SK-MEL-5 (cell line): Measurements from ENCODE around the gene UBQLN4. TPM values are rescaled to one million over a fixed set of nuclear protein-coding genes. Genes with fewer than 3 reads are reported as not detected.

ENCODE experiments used
- DNase-seq: peaks from one replicate; pipeline ENCODE4 v3.0.0-alpha.2; 2016; ENCODE audit warnings: low read depth, low spot score
- in situ Hi-C: cut with HindIII; loops from 2 replicates; pipeline ENCODE4 v1.10.0; 2016; ENCODE audit warnings: low sequenced_read_pairs, high pct_unique_total_duplicates, low pct_unique_long_range_greater_than_20kb
- polyA plus RNA-seq, 2 experiments: library from polyadenylated mRNA; depleted of rRNA; stranded (reverse); fragments of >200 nt; gene quantifications; 2 replicates each; pipeline ENCODE4 v1.2.3, GENCODE V29; 2015
- total RNA-seq: library from RNA; depleted of rRNA; stranded (reverse); fragments of >200 nt; shearing (Covaris generic); gene quantifications from 2 replicates; pipeline ENCODE4 v1.2.3, GENCODE V29; 2014; rRNA removed

The UBQLN4 gene
- total RNA-seq, result 22.7 and 23.3 TPM in 2 replicates
- 36.2 and 43.5 TPM in 2 replicates for polyA plus RNA-seq (2015; cell fraction: cytosol; rRNA removed)
- 56.4 and 56.5 TPM in 2 replicates for polyA plus RNA-seq (2015; cell fraction: nucleus; rRNA removed)

DNA sequence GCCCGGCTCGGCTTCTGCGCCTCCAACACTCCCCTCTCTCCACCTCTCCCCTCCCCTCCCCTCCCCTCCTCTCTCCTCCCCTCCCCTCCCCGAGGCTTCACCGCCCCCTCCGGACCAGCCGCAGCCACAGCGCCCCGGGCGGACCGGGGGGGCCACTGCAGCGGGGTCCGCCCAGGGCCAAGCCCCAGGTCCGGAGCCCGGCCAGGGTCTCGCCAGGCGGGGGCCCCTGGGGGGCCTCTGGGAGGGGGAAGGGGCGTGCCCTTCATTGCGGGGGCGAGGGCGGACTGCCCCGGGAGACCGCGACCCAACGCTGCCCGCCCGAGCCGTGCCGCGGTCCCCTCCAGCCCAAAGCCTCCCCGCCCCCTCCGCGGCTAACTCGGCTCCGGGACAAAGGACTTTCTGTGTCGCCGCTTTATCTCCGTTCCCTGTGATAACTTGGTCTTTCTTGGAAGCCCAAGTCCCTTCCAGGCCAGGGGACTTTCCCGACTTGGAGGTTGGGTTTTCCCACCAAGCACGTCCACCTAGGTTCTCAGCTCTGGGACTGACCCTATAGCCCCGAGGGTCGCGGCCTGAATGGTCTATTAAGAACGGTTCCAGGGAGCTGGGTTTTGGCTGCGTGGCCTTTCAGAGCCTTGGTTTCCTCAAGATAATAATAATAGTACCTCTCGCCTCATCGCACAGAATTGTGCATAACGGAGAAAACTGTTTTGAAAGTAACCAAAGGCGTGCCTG is at the start of gene UBQLN4:
Gene UBQLN4, minus strand, starts transcription at position 31 of the 732 bp plus-strand sequence. CDS start 97 bp downstream, outside the sequence.
- peak; percentile 78 for DNase-seq
- in situ Hi-C loops, result no loop called here

GRCh38 chr1:156102633-156103511 is 49.3 kb upstream of the UBQLN4 start:
- DNase-seq, result no peak

DNA sequence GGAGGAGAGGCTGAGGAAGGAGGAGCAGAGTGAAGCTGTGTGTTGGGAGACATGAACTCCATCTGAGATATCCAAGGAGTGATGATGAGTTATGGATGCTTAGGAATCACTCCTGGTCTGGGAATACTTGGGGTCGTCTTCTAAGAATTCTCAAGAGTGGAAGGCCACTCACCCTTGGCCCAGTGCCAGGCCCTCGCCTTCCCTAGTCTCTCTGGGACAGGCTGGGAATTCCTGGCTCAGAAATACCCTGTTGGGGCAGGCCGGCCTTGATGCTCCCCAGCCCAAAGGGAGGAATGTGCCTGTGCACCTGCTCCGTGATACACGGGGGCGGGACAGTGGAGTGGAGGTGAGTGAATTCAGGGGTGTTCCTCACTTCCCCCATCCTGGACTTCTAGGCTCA is 48.3 kb upstream of the UBQLN4 start:
- no peak for DNase-seq
- in situ Hi-C loops, result no loop called here

More at GRCh38 chr1:156102633-156103511, 49.3 kb upstream of the UBQLN4 start:
- in situ Hi-C loops, result no loop called here

- in situ Hi-C loops, result no loop called here
- no peak for DNase-seq
Measured at GRCh38 chr1:156100205-156100995, 46.8 kb upstream of the UBQLN4 start.

DNA sequence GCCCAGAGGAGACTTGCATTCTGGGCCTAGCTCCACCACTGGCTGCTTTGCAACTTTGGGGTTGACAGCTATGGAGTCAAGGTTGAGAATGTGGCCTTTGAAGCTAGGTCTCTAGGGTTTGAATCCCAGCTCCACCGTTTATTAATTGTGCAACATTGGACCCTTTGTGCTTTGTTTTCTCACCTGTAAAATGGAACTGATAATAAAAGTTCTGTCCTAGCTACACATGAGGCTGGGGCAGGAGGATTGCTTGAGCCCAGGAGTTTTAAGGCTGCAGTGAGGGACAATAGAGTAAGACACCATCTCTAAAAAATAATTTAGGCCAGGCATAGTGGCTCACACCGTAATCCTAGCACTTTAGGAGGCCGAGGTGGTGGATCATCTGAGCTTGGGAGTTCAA is 45.7 kb upstream of the UBQLN4 start:
- in situ Hi-C loops, result no loop called here
- DNase-seq, result no peak

DNA sequence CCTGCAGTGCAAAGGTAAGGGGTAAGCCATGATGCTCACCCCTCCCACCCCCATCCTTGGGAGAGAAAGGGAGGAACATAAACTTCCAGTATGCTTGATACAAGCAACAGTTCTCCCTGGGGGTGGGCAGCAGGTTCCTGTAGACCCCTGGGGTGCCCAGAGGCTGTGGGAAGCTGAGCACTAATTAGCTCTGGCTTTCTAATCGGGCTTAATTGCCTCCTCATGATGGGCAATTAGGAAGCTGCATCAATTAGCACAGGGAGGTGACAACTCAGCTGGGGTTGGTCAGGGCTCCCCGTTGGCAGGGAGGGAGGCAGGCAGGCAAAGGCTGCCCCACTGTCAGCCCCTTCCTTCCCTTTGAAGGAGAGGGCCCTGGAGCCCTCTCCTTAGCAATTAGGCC is 45.2 kb upstream of the UBQLN4 start:
- no peak for DNase-seq
- in situ Hi-C loops, result no loop called here

- no peak for DNase-seq
- in situ Hi-C loops, result no loop called here
Measured at GRCh38 chr1:156097499-156098178, 44.0 kb upstream of the UBQLN4 start.

DNA sequence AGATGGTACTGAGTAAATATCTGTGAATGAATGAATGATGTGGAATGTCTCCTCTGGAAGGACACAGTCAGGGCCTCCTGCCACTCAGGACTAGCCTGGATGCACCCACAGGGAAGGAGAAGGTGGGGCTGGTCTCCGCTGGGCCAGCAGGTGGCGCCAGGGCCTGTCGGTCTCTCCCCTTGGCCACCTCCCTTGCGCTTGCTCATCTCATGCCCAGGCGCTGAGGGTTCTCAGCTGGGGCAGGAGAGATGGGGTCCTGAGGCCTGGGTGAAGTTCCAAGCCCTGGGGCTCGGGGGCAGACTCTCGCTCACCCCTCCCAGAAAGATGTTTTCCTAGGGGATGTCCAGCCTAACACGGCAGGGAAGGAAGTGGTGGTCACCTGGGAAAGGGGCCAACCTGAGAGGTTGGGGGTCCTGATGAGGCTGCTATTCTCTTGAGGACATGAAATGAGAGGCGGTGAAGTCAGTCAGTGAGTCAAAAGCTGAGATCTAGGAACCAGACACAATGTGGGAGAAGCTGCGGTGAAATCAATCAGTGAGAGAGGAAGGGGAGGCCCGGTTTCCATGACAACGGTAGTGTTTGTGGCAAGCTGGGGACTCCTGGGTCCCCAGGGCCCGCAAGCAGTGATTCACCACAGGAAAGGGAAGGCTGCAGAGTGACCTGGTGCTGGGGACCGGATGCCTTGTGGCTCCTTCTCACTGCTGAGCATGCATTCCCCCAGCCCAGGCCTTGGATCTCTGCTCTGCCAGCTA is 43.2 kb upstream of the UBQLN4 start:
- peak; percentile 88 for DNase-seq
- in situ Hi-C loops, result no loop called here

DNA sequence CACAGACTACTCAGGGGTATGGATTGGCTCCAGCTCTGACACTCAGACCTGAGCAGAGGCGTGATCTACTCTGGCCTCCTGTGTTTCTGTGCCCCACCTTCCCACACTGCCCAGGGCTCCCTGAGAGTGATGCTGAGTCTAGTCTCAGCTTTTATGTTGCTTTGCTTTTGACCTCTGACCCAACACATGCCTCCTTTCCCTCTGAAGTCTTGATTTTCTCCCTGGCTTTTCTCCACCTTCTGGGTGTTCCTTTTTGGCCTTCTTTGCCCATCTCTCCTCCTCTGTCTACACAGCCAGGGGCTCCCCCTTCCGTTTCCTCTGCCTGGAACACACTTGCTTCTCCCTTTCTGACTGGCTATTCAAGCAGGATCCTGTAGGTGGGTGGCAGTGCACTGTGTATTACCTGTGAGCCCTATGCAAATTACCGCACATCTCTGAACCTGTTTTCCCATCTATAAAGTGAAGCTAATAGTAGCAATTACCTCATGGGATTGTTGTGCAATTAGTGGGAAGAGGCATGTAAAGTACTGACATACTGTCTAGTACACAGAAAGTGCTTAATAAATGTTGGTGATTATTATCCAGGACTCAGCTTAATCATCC is 42.4 kb upstream of the UBQLN4 start:
- DNase-seq, result no peak
- in situ Hi-C loops, result no loop called here

DNA sequence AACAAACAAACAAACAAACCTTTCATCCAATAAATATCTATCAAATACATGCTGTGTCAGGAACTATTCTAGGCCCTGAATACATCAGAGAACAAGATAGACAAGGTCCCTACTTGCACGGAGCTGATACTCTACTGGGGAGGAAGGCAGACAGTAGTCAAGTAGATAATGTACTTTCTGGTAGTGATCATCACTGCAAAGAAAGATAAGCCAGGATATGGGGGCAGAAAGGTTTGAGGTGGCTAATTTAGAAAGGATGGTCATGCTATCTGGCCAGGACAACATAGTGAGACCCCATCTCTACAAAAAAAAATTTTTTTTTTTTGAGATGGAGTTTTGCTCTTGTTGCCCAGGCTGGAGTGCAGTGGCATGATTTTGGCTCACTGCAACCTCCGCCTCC is 38.0 kb upstream of the UBQLN4 start:
- in situ Hi-C loops, result no loop called here
- DNase-seq, result no peak

DNA sequence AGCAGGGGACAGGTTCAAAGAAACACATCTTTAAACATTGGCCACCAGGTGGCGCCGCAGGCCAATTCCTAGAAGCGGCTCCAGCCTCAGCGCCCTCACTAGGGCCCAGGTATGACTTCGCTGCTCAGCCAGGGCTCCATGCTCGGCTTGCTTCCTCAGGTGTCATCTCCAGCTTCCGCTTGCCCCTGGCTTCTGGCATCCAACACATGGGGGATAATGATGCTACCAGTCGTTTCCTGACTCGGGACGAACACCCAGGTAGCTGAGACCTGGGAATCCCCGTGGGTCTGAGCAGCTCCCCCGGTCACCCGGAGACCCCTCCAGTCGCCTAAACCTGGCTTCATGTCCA is 37.2 kb upstream of the UBQLN4 start:
- peak; percentile 83 for DNase-seq
- in situ Hi-C loops, result no loop called here

GRCh38 chr1:156090138-156090839 is 36.7 kb upstream of the UBQLN4 start:
- no peak for DNase-seq
- in situ Hi-C loops, result no loop called here

GRCh38 chr1:156089704-156090103 is 36.1 kb upstream of the UBQLN4 start:
- in situ Hi-C loops, result no loop called here
- DNase-seq, result no peak

GRCh38 chr1:156086256-156086662 is 32.7 kb upstream of the UBQLN4 start:
- peak; percentile 44 for DNase-seq
- in situ Hi-C loops, result no loop called here

- no peak for DNase-seq
- in situ Hi-C loops, result no loop called here
Measured at GRCh38 chr1:156083800-156084790, 30.5 kb upstream of the UBQLN4 start.
